Upper lobe of left lung (tissue), 6 donors: ENCODE results near the gene ADD1. TPM values are rescaled to one million over a fixed set of nuclear protein-coding genes. Genes with fewer than 3 reads are reported as not detected.
"Not testable (repeated sequence)": the region's sequence is repeated elsewhere in the genome, so short reads cannot be mapped to it uniquely, and the experiment has no call there.

Source experiments
- ATAC-seq, 2 donors: fragments of 200-7000 bp; cut with Tn5 transposase; one replicate each; pipeline ENCODE4 v1.9.1; 2022; ENCODE audit warnings: mild to moderate bottlenecking in 2 of 2, moderate library complexity in 2 of 2; ENCODE audit not compliant: low FRiP score in 2 of 2
- DNase-seq, 2 donors: peaks; one replicate each; pipeline ENCODE4 v3.0.0-alpha.2; 2019 to 2020
- H3K27ac ChIP-seq, 4 donors: fragments of 200-600 bp; sonication (generic); one replicate each; pipeline ENCODE4 v1.5.1; 2016 to 2019
- H3K27me3 ChIP-seq, 4 donors: fragments of 200-600 bp; sonication (generic); one replicate each; pipeline ENCODE4 v1.5.1; 2017 to 2019
- H3K36me3 ChIP-seq, 4 donors: fragments of 200-600 bp; sonication (generic); one replicate each; pipeline ENCODE4 v1.5.1; 2016 to 2019
- H3K4me1 ChIP-seq, 4 donors: fragments of 200-600 bp; sonication (generic); one replicate each; pipeline ENCODE4 v1.5.1; 2018 to 2019
- H3K4me3 ChIP-seq, 4 donors: fragments of 200-600 bp; sonication (generic); one replicate each; pipeline ENCODE4 v1.5.1; 2017 to 2019; ENCODE audit warnings: mild to moderate bottlenecking in 2 of 4, moderate library complexity in 1 of 4
- H3K9me3 ChIP-seq, 4 donors: fragments of 200-600 bp; sonication (generic); one replicate each; pipeline ENCODE4 v1.5.1; 2018 to 2019
- EP300 ChIP-seq, 4 donors: sonication (generic); formaldehyde crosslinking; IDR thresholded peaks; one replicate each; pipeline ENCODE4 v1.5.1; 2017; ENCODE audit warnings: antibody characterized with exemption in 4 of 4, control low read depth in 2 of 4
- POLR2A ChIP-seq, 4 donors: fragments of 450-650 bp; IDR thresholded peaks; one replicate each; pipeline ENCODE4 v1.5.1; 2016 to 2017; ENCODE audit warnings: antibody characterized with exemption in 4 of 4, mild to moderate bottlenecking in 2 of 4
- POLR2AphosphoS5 ChIP-seq, 2 donors: sonication (generic); formaldehyde crosslinking; IDR thresholded peaks; one replicate each; pipeline ENCODE4 v1.5.1; 2017; ENCODE audit warnings: antibody characterized with exemption in 2 of 2
- WGBS, 2 donors: methylation state at CpG; one replicate each; pipeline ENCODE4 v1.1.5; 2017 to 2018; 5-methylcytosine and 5-hydroxymethylcytosine counted together
- total RNA-seq, 6 donors: library from RNA; depleted of rRNA in 4 of 6; stranded (reverse); fragments of >200 nt in 4 of 6; gene quantifications; one replicate each; pipeline versions ENCODE4 v1.1.0 to v1.2.1, GENCODE V29; 2016 to 2021
- TF ChIP-seq, protein P1 (sequence below), 6 experiments: fragments of 450-650 bp in 4 of 6; fragments of 200-600 bp in 2 of 6; sonication (generic) in 2 of 6; IDR thresholded peaks; one replicate each; pipeline ENCODE4 v1.5.1; 2016 to 2019; ENCODE audit warnings: antibody characterized with exemption in 6 of 6
- donor health status: DM: no; HTN: no; CAD: no; lungs with moderate emphysema.
- donor health status: DM: no; HTN: yes; CAD: no; lungs with severe emphysema.

The ADD1 gene
- total RNA-seq, 6 donors from 2014 or later, result 184 to 651 (median 290) TPM

- ATAC-seq, result peak; percentile 21 to 87
- peaks cover 3 to 93% (median 60%) of the 10 kb centered on the region in 4 donors for H3K36me3 ChIP-seq
- TF ChIP-seq POLR2AphosphoS5 (IDR thresholded peaks at IDR 0.05), result no peak
- peak in 1 of 4 donors; percentile 26 for TF ChIP-seq EP300 (IDR thresholded peaks at IDR 0.05)
These were observed 70.8 kb downstream of the ADD1 start for GRCh38 chr4:2914256-2915126.

DNA sequence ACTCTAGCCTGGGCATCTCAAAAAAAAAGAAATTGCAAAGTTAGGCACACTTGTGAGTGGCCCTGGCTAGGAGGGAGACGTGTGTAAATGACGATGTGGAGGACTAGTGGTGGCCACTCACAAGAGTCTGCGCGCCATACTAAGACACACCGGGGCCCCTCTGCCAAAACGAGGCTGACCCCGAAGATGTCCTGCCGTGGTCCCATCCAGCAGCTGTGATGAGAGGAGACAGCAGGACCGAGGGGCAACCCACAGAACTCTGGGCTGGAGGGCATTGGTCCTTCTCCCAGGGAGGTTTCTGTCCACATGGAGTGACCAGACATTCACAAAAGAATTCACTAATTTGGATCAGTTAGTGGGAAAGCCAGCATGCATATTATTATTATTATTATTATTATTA lies 72.1 kb downstream of the ADD1 start:
- H3K27ac ChIP-seq, result no peak overlapping the region
- DNase-seq, result no peak

More at GRCh38 chr4:2914256-2915126, 70.8 kb downstream of the ADD1 start:
- Histone ChIP-seq H3K27ac (peak overlapping the region; percentile 0 to 52 (median 32)), H3K4me3 (no peak overlapping the region), H3K27me3 (no peaks in the 10 kb centered on the region), H3K4me1 (peaks cover 0 to 14% (median 3%) of the 10 kb centered on the region in 4 donors), H3K9me3 (no peaks in the 10 kb centered on the region)
- 55 to 62% methylated on average over 7 to 16 of the region's 16 CpGs for WGBS, 2 donors
- peak in 1 of 2 donors; percentile 64 for DNase-seq

DNA sequence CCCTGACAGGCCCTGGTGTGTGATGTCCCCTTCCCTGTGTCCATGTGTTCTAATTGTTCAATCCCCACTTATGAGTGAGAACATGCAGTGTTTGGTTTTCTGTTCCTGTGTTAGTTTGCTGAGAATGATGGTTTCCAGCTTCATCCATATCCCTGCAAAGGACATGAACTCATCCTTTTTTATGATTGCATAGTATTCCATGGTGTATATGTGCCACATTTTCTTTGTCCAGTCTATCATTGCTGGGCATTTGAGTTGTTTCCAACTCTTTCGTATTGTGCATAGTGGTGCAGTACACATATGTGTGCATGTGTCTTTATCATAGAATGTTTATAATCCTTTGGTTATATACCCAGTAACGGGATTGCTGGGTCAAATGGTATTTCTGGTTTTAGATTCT lies 73.1 kb downstream of the ADD1 start:
- not testable (repeated sequence) for ATAC-seq, H3K4me3 ChIP-seq, H3K27ac ChIP-seq, H3K27me3 ChIP-seq, DNase-seq, H3K9me3 ChIP-seq
- Histone ChIP-seq H3K36me3 (peaks cover 0 to 79% (median 41%) of the 10 kb centered on the region in 4 donors), H3K4me1 (peaks cover 0 to 14% (median 4%) of the 10 kb centered on the region in 4 donors)
- 91 to 96% methylated on average over 2 of the region's 2 CpGs for WGBS, 2 donors

More for the DNA sequence above, 72.1 kb downstream of the ADD1 start:
- Histone ChIP-seq H3K9me3 (no peaks in the 10 kb centered on the region), H3K4me3 (no peak overlapping the region), H3K4me1 (peaks cover 0 to 14% (median 3%) of the 10 kb centered on the region in 4 donors), H3K36me3 (peaks cover 3 to 84% (median 49%) of the 10 kb centered on the region in 4 donors), H3K27me3 (no peaks in the 10 kb centered on the region)
- no peak for TF ChIP-seq EP300 (IDR thresholded peaks at IDR 0.05)
- TF ChIP-seq, protein P1, sequence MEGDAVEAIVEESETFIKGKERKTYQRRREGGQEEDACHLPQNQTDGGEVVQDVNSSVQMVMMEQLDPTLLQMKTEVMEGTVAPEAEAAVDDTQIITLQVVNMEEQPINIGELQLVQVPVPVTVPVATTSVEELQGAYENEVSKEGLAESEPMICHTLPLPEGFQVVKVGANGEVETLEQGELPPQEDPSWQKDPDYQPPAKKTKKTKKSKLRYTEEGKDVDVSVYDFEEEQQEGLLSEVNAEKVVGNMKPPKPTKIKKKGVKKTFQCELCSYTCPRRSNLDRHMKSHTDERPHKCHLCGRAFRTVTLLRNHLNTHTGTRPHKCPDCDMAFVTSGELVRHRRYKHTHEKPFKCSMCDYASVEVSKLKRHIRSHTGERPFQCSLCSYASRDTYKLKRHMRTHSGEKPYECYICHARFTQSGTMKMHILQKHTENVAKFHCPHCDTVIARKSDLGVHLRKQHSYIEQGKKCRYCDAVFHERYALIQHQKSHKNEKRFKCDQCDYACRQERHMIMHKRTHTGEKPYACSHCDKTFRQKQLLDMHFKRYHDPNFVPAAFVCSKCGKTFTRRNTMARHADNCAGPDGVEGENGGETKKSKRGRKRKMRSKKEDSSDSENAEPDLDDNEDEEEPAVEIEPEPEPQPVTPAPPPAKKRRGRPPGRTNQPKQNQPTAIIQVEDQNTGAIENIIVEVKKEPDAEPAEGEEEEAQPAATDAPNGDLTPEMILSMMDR (IDR thresholded peaks at IDR 0.05), result no peak
- no peak for TF ChIP-seq POLR2AphosphoS5 (IDR thresholded peaks at IDR 0.05)
- TF ChIP-seq POLR2A (IDR thresholded peaks at IDR 0.05), result no peak
- 89 to 90% methylated on average over 9 of the region's 9 CpGs for WGBS, 2 donors
- no peak for ATAC-seq

GRCh38 chr4:2918300-2918699 lies 74.7 kb downstream of the ADD1 start:
- Histone ChIP-seq H3K4me1 (peaks cover 13 to 27% (median 17%) of the 10 kb centered on the region in 4 donors), H3K36me3 (peaks cover 0 to 78% (median 30%) of the 10 kb centered on the region in 4 donors)
- not testable (repeated sequence) for H3K27ac ChIP-seq, H3K27me3 ChIP-seq, H3K9me3 ChIP-seq, DNase-seq, H3K4me3 ChIP-seq, ATAC-seq
- 68 to 91% methylated on average over 2 of the region's 2 CpGs for WGBS, 2 donors

- not testable (repeated sequence) for H3K27ac ChIP-seq, H3K9me3 ChIP-seq, ATAC-seq, DNase-seq, H3K27me3 ChIP-seq, H3K4me3 ChIP-seq
- Histone ChIP-seq H3K36me3 (peaks cover 0 to 79% (median 31%) of the 10 kb centered on the region in 4 donors), H3K4me1 (peaks cover 15 to 27% (median 18%) of the 10 kb centered on the region in 4 donors)
- WGBS, 2 donors, result 95% methylated on average over 8 of the region's 8 CpGs
These were observed 75.1 kb downstream of the ADD1 start for GRCh38 chr4:2918714-2919113.

GRCh38 chr4:2922453-2923101 lies 78.9 kb downstream of the ADD1 start:
- H3K4me1 ChIP-seq, result peaks cover 17 to 28% (median 20%) of the 10 kb centered on the region in 4 donors
- peak overlapping the region; percentile 32 to 54 (median 41) for H3K27ac ChIP-seq
- not testable (repeated sequence) for H3K4me3 ChIP-seq, H3K9me3 ChIP-seq, H3K27me3 ChIP-seq, ATAC-seq
- 52 to 70% methylated on average over 5 to 6 of the region's 7 CpGs for WGBS, 2 donors
- peak in 1 of 2 donors; percentile 57 for DNase-seq
- H3K36me3 ChIP-seq, result peaks cover 13 to 81% (median 44%) of the 10 kb centered on the region in 4 donors

- Histone ChIP-seq H3K27ac (peak overlapping the region; percentile 32 to 54 (median 41)), H3K4me1 (peaks cover 17 to 28% (median 21%) of the 10 kb centered on the region in 4 donors), H3K4me3 (no peak overlapping the region), H3K9me3 (no peaks in the 10 kb centered on the region), H3K36me3 (peaks cover 17 to 82% (median 49%) of the 10 kb centered on the region in 4 donors), H3K27me3 (no peaks in the 10 kb centered on the region)
- TF ChIP-seq POLR2AphosphoS5 (IDR thresholded peaks at IDR 0.05) (no peak), POLR2A (IDR thresholded peaks at IDR 0.05) (no peak)
- TF ChIP-seq, protein P1 (IDR thresholded peaks at IDR 0.05), result no peak
- 62 to 70% methylated on average over 8 to 10 of the region's 10 CpGs for WGBS, 2 donors
- ATAC-seq, result no peak
- peak in 1 of 2 donors; percentile 56 for DNase-seq
These were observed 79.5 kb downstream of the ADD1 start for GRCh38 chr4:2923141-2923551.
